ENCODE measurements around the gene SMPD1.

SMPD1 gene

GRCh38 chr11:6365659-6366058 lies 24.6 kb upstream of the SMPD1 start:
- ATAC-seq (ENCODE audit: insufficient read depth, low read depth) (no peak), DNase-seq (no peak)
- Histone ChIP-seq H3K4me2 (ENCODE audit: insufficient read depth, low read length) (no peak overlapping the region), H2AFZ (ENCODE audit: low read depth, low read length) (no peak overlapping the region), H3K4me1 (ENCODE audit: insufficient read depth, low read length) (no peaks in the 10 kb centered on the region), H3K9me3 (ENCODE audit: insufficient read depth, low read length, severe bottlenecking) (no peaks in the 10 kb centered on the region), H3K9ac (ENCODE audit: low read depth, low read length) (no peak overlapping the region), H3K27ac (ENCODE audit: low read length) (no peak overlapping the region), H3K4me3 (ENCODE audit: low read depth in 1 of 2, low read length in 2 of 2) (no peak overlapping the region), H4K20me1 (ENCODE audit: insufficient read depth, low read length) (0 out of 2 replicates have a peak, but pooled peaks cover 2% of the 10 kb centered on the region), H3K79me2 (ENCODE audit: insufficient read depth, low read length) (no peaks in the 10 kb centered on the region), H3K27me3 (ENCODE audit: insufficient read depth, low read length, poor library complexity) (peaks cover 4% of the 10 kb centered on the region), H3K36me3 (ENCODE audit: insufficient read depth, low read length) (no peaks in the 10 kb centered on the region)
- TF ChIP-seq, protein P1, sequence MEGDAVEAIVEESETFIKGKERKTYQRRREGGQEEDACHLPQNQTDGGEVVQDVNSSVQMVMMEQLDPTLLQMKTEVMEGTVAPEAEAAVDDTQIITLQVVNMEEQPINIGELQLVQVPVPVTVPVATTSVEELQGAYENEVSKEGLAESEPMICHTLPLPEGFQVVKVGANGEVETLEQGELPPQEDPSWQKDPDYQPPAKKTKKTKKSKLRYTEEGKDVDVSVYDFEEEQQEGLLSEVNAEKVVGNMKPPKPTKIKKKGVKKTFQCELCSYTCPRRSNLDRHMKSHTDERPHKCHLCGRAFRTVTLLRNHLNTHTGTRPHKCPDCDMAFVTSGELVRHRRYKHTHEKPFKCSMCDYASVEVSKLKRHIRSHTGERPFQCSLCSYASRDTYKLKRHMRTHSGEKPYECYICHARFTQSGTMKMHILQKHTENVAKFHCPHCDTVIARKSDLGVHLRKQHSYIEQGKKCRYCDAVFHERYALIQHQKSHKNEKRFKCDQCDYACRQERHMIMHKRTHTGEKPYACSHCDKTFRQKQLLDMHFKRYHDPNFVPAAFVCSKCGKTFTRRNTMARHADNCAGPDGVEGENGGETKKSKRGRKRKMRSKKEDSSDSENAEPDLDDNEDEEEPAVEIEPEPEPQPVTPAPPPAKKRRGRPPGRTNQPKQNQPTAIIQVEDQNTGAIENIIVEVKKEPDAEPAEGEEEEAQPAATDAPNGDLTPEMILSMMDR (IDR thresholded peaks at IDR 0.05; ENCODE audit: borderline replicate concordance, extremely low read depth, low read length, poor library complexity, severe bottlenecking), result no peak
- no peak for TF ChIP-seq EZH2 (IDR thresholded peaks at IDR 0.05; ENCODE audit: borderline replicate concordance, low read depth, low read length, severe bottlenecking)

GRCh38 chr11:6371825-6372224 lies 18.4 kb upstream of the SMPD1 start:
- Histone ChIP-seq H3K27me3 (ENCODE audit: insufficient read depth, low read length, poor library complexity) (peaks cover 10% of the 10 kb centered on the region), H3K9me3 (ENCODE audit: insufficient read depth, low read length, severe bottlenecking) (no peaks in the 10 kb centered on the region), H3K4me2 (ENCODE audit: insufficient read depth, low read length) (no peak overlapping the region), H3K27ac (ENCODE audit: low read length) (no peak overlapping the region), H2AFZ (ENCODE audit: low read depth, low read length) (no peak overlapping the region), H3K9ac (ENCODE audit: low read depth, low read length) (no peak overlapping the region), H3K4me3 (ENCODE audit: low read depth in 1 of 2, low read length in 2 of 2) (no peak overlapping the region), H3K79me2 (ENCODE audit: insufficient read depth, low read length) (no peaks in the 10 kb centered on the region), H4K20me1 (ENCODE audit: insufficient read depth, low read length) (no peaks in the 10 kb centered on the region), H3K36me3 (ENCODE audit: insufficient read depth, low read length) (no peaks in the 10 kb centered on the region), H3K4me1 (ENCODE audit: insufficient read depth, low read length) (no peaks in the 10 kb centered on the region)
- no peak for DNase-seq
- no peak for ATAC-seq (ENCODE audit: insufficient read depth, low read depth)
- no peak for TF ChIP-seq EZH2 (IDR thresholded peaks at IDR 0.05; ENCODE audit: borderline replicate concordance, low read depth, low read length, severe bottlenecking)
- TF ChIP-seq, protein P1 (IDR thresholded peaks at IDR 0.05; ENCODE audit: borderline replicate concordance, extremely low read depth, low read length, poor library complexity, severe bottlenecking), result no peak

- Histone ChIP-seq H4K20me1 (ENCODE audit: insufficient read depth, low read length) (no peaks in the 10 kb centered on the region), H3K36me3 (ENCODE audit: insufficient read depth, low read length) (no peaks in the 10 kb centered on the region), H3K27ac (ENCODE audit: low read length) (no peak overlapping the region), H3K4me3 (ENCODE audit: low read depth in 1 of 2, low read length in 2 of 2) (no peak overlapping the region), H3K9me3 (ENCODE audit: insufficient read depth, low read length, severe bottlenecking) (no peaks in the 10 kb centered on the region), H3K4me2 (ENCODE audit: insufficient read depth, low read length) (no peak overlapping the region), H3K27me3 (ENCODE audit: insufficient read depth, low read length, poor library complexity) (peaks cover 10% of the 10 kb centered on the region), H3K9ac (ENCODE audit: low read depth, low read length) (no peak overlapping the region), H3K4me1 (ENCODE audit: insufficient read depth, low read length) (no peaks in the 10 kb centered on the region), H3K79me2 (ENCODE audit: insufficient read depth, low read length) (no peaks in the 10 kb centered on the region), H2AFZ (ENCODE audit: low read depth, low read length) (no peak overlapping the region)
- no peak for ATAC-seq (ENCODE audit: insufficient read depth, low read depth)
- no peak for DNase-seq
- TF ChIP-seq EZH2 (IDR thresholded peaks at IDR 0.05; ENCODE audit: borderline replicate concordance, low read depth, low read length, severe bottlenecking), result no peak
- TF ChIP-seq, protein P1 (IDR thresholded peaks at IDR 0.05; ENCODE audit: borderline replicate concordance, extremely low read depth, low read length, poor library complexity, severe bottlenecking), result no peak
Measured at GRCh38 chr11:6377902-6378639, 12.2 kb upstream of the SMPD1 start.
